Urinary bladder (tissue), 2 donors: ENCODE results near the gene SLC51A. TPM values are rescaled to one million over a fixed set of nuclear protein-coding genes. Genes with fewer than 3 reads are reported as not detected.

Experiments used
- polyA plus RNA-seq: library from polyadenylated mRNA; stranded (reverse); fragments of 200-250 nt; gene quantifications from one replicate; pipeline ENCODE4 v1.2.3, GENCODE V29; 2013
- small RNA-seq: library from RNA; depleted of rRNA; stranded (forward); fragments of <200 nt; gene quantifications from one replicate; pipeline ENCODE3, GENCODE V24; 2014
- total RNA-seq: library from RNA; depleted of rRNA; stranded (reverse); fragments of >200 nt; gene quantifications from one replicate; pipeline ENCODE4 v1.2.3, GENCODE V29; 2014
- donor health status: healthy.

The SLC51A gene
- total and polyA plus RNA-seq, 2 donors, result 0.23 TPM; not detected in 1

Small RNA genes within 50 kb of the gene (small RNA-seq; reads per million reads assigned to genes)
- not detected for gene RF00019

Other genes with a start within 250 kb of the SLC51A start
- gene TFRC, start 134.4 kb upstream of the SLC51A start, total RNA-seq, result 110 TPM
- gene TFRC, start 134.4 kb upstream of the SLC51A start, polyA plus RNA-seq, result 23.4 TPM
- not detected for gene ZDHHC19, start 5.1 kb upstream of the SLC51A start, total RNA-seq
- not detected for gene ZDHHC19, start 5.1 kb upstream of the SLC51A start, polyA plus RNA-seq
- gene PCYT1A, start 71.2 kb downstream of the SLC51A start, total RNA-seq, result 43.0 TPM
- 33.2 TPM for gene PCYT1A, start 71.2 kb downstream of the SLC51A start, polyA plus RNA-seq
- gene DYNLT2B, start 101.7 kb downstream of the SLC51A start, total RNA-seq, result 9.4 TPM
- gene DYNLT2B, start 101.7 kb downstream of the SLC51A start, polyA plus RNA-seq, result 16.3 TPM
- not detected for gene TM4SF19, start 121.9 kb downstream of the SLC51A start, total RNA-seq
- gene TM4SF19, start 121.9 kb downstream of the SLC51A start, polyA plus RNA-seq, result not detected
- gene UBXN7, start 215.9 kb downstream of the SLC51A start, total RNA-seq, result 38.1 TPM
- 8.2 TPM for gene UBXN7, start 215.9 kb downstream of the SLC51A start, polyA plus RNA-seq